ENCODE results near the gene NAT8L. TPM values are rescaled to one million over a fixed set of nuclear protein-coding genes. Genes with fewer than 3 reads are reported as not detected.
A peak's percentile ranks its signal among the peaks of the same experiment; 100 is the strongest.

The NAT8L gene
- total RNA-seq, 1 experiment from 2014 or later = 1.6 TPM

- Histone ChIP-seq H3K4me3 (ENCODE audit: low read length) (no peak overlapping the region), H3K27me3 (ENCODE audit: low read length) (no peaks in the 10 kb centered on the region), H4K20me1 (ENCODE audit: low read length) (no peaks in the 10 kb centered on the region), H3K9me3 (ENCODE audit: low read length) (no peaks in the 10 kb centered on the region), H2AFZ (ENCODE audit: low read length) (no peak overlapping the region), H3K27ac (ENCODE audit: low read length) (no peak overlapping the region), H3K36me3 (ENCODE audit: low read depth, low read length) (no peaks in the 10 kb centered on the region), H3K4me2 (ENCODE audit: low read length) (no peak overlapping the region), H3F3A (ENCODE audit: low read length, unreplicated experiment) (no peaks in the 10 kb centered on the region), H3K4me1 (ENCODE audit: insufficient read depth, low read length) (peaks cover 7% of the 10 kb centered on the region; the same call in 1 of the 2 replicates), H3K9me2 (replicated peaks; ENCODE audit: low read length) (no peaks in the 10 kb centered on the region), H3K9ac (ENCODE audit: low read length) (no peak overlapping the region), H3K79me2 (ENCODE audit: low read length) (peaks cover 4% of the 10 kb centered on the region; the same call in 1 of the 2 replicates)
- ChIA-PET POLR2A (ENCODE audit: unreplicated experiment) (interaction anchor here (0.6 kb wide), 1 partner anchor 184 kb away, joined by 15 read pairs; no protein-coding TSS in a partner anchor), CTCF (no interaction called here)
- DNase-seq (no peak), ATAC-seq (no peak)
- TF ChIP-seq CTCF (conservative IDR thresholded peaks at IDR 0.05; ENCODE audit: low read depth, low read length) = no peak
- TF ChIP-seq EZH2 (IDR thresholded peaks at IDR 0.05; ENCODE audit: low read length, unreplicated experiment) = no peak
- TF ChIP-seq EZH2phosphoT487 (IDR thresholded peaks at IDR 0.05; ENCODE audit: borderline replicate concordance, low read length) = no peak
- BruUV-seq (replicated peaks) = TSS peak; percentile 14
- intact Hi-C loops (cut with micrococcal nuclease) = no loop called here
Observed at GRCh38 chr4:2044542-2045517, 14.3 kb upstream of the NAT8L start.

- TF ChIP-seq EZH2phosphoT487 (IDR thresholded peaks at IDR 0.05; ENCODE audit: borderline replicate concordance, low read length) (no peak), EZH2 (IDR thresholded peaks at IDR 0.05; ENCODE audit: low read length, unreplicated experiment) (no peak), CTCF (conservative IDR thresholded peaks at IDR 0.05; ENCODE audit: low read depth, low read length) (no peak)
- Histone ChIP-seq H3K9ac (ENCODE audit: low read length) (no peak overlapping the region), H3K36me3 (ENCODE audit: low read depth, low read length) (no peaks in the 10 kb centered on the region), H3K9me3 (ENCODE audit: low read length) (no peaks in the 10 kb centered on the region), H3K4me2 (ENCODE audit: low read length) (no peak overlapping the region), H4K20me1 (ENCODE audit: low read length) (no peaks in the 10 kb centered on the region), H3K4me1 (ENCODE audit: insufficient read depth, low read length) (peaks cover 7% of the 10 kb centered on the region; the same call in 1 of the 2 replicates), H3K27ac (ENCODE audit: low read length) (no peak overlapping the region), H3K79me2 (ENCODE audit: low read length) (peaks cover 4% of the 10 kb centered on the region; the same call in 1 of the 2 replicates), H2AFZ (ENCODE audit: low read length) (no peak overlapping the region), H3K4me3 (ENCODE audit: low read length) (no peak overlapping the region), H3K9me2 (replicated peaks; ENCODE audit: low read length) (no peaks in the 10 kb centered on the region), H3F3A (ENCODE audit: low read length, unreplicated experiment) (no peaks in the 10 kb centered on the region), H3K27me3 (ENCODE audit: low read length) (no peaks in the 10 kb centered on the region)
- BruUV-seq (replicated peaks) = no TSS peak
- peak; percentile 57 for DNase-seq
- CTCF ChIA-PET = no interaction called here
- intact Hi-C loops (cut with micrococcal nuclease) = no loop called here
- peak; percentile 72 for ATAC-seq
- POLR2A ChIA-PET (ENCODE audit: unreplicated experiment) = interaction anchor here (0.6 kb wide), 2 partner anchors 101 to 183 kb away, joined by 10 to 15 read pairs; no protein-coding TSS in a partner anchor
Observed at GRCh38 chr4:2045518-2045951, 13.6 kb upstream of the NAT8L start.

All from PC-3 (cell line).